HepG2 (cell line): ENCODE data around the gene CHMP1B. TPM values are rescaled to one million over a fixed set of nuclear protein-coding genes. Genes with fewer than 3 reads are reported as not detected.

Source experiments
- ATAC-seq: fragments of 200-7000 bp; cut with Tn5 transposase; 3 replicates; pipeline ENCODE4 v1.9.1; 2020; ENCODE audit warnings: mild to moderate bottlenecking, moderate library complexity
- BruUV-seq: library from RNA; stranded (reverse); fragments of 400-500 nt; replicated peaks from 2 replicates; lab custom pipeline; 2021; lab: Mats Ljungman, UMichigan
- CTCF ChIA-PET: fragments of 300-600 bp; formaldehyde crosslinking; extraction: SDS; loops from one replicate; lab custom pipeline; 2021; ENCODE audit warnings: low total read pairs, inconsistent platforms, low intra/inter-chr PET ratio; lab: Yijun Ruan, JAX
- POLR2A ChIA-PET: fragments of 350-600 bp; sonication (Branson Sonifier 250); formaldehyde crosslinking; loops from one replicate; lab custom pipeline; 2020; ENCODE audit warnings: antibody characterized with exemption, inconsistent platforms; lab: Yijun Ruan, JAX
- DNase-seq: peaks from one replicate; pipeline ENCODE4 v3.0.0-alpha.2; 2015; ENCODE audit warnings: low spot score
- FAIRE-seq: peaks from 3 replicates; lab custom pipeline; 2011; peaks lifted over from hg19 to GRCh38; lab: Jason Lieb, UNC
- H2AFZ ChIP-seq: one replicate; pipeline ENCODE4 v1.6.1; 2011; ENCODE audit warnings: low read length, inconsistent platforms
- H3K27ac ChIP-seq: fragments of 300-600 bp; 3 replicates; pipeline ENCODE4 v1.8.0; 2011; ENCODE audit warnings: mixed run types, mild to moderate bottlenecking, mixed read lengths, low read length, inconsistent platforms; ENCODE audit not compliant: insufficient read depth; ENCODE audit errors: extremely low read length
- H3K27me3 ChIP-seq, 2 experiments: fragments of 200-600 bp in 1 of 2; 2 replicates in 1 of 2; 3 replicates in 1 of 2; pipeline versions ENCODE4 v1.6.0 to v1.8.0; 2011; ENCODE audit warnings: low read length in 2 of 2, mild to moderate bottlenecking in 2 of 2, moderate library complexity in 2 of 2, inconsistent platforms in 1 of 2; ENCODE audit not compliant: insufficient read depth in 2 of 2, control insufficient read depth in 1 of 2
- H3K36me3 ChIP-seq, 2 experiments: fragments of 200-600 bp in 1 of 2; replicated peaks in 1 of 2; 2 replicates in 1 of 2; 3 replicates in 1 of 2; pipeline versions ENCODE4 v1.5.1 to v1.8.0; 2011; ENCODE audit warnings: low read length in 2 of 2, inconsistent platforms in 1 of 2; ENCODE audit not compliant: insufficient read depth in 2 of 2, control insufficient read depth in 1 of 2
- H3K4me1 ChIP-seq: 2 replicates; pipeline ENCODE4 v1.5.1; 2012; ENCODE audit warnings: low read length, inconsistent platforms; ENCODE audit not compliant: insufficient read depth
- H3K4me2 ChIP-seq: 2 replicates; pipeline ENCODE4 v1.6.0; 2011; ENCODE audit warnings: low read depth, low read length, inconsistent platforms
- H3K4me3 ChIP-seq, 3 experiments: fragments of 200-600 bp in 1 of 3; sonication (generic), shearing (Covaris generic) in 1 of 3; replicated peaks in 1 of 3; 2 replicates each; pipeline ENCODE4 v1.5.1; 2011 to 2016; ENCODE audit warnings: low read length in 3 of 3, inconsistent platforms in 2 of 3, low read depth in 2 of 3, mild to moderate bottlenecking in 2 of 3, control low read depth in 1 of 3, mixed read lengths in 1 of 3; ENCODE audit not compliant: insufficient read depth in 1 of 3
- H3K79me2 ChIP-seq: one replicate; pipeline ENCODE4 v1.6.1; 2011; ENCODE audit warnings: low read length, inconsistent platforms; ENCODE audit not compliant: insufficient read depth
- H3K9ac ChIP-seq: 2 replicates; pipeline ENCODE4 v1.6.0; 2011; ENCODE audit warnings: mild to moderate bottlenecking, low read depth, low read length, inconsistent platforms; ENCODE audit not compliant: insufficient read depth
- H3K9me3 ChIP-seq: 2 replicates; pipeline ENCODE4 v1.5.1; 2012; ENCODE audit warnings: mild to moderate bottlenecking, low read length
- H4K20me1 ChIP-seq: 2 replicates; pipeline ENCODE4 v1.6.0; 2011; ENCODE audit warnings: inconsistent platforms, mild to moderate bottlenecking, low read length, moderate library complexity; ENCODE audit not compliant: insufficient read depth
- CBX2 ChIP-seq, 2 experiments: fragments of 200-600 bp in 1 of 2; sonication (generic); formaldehyde crosslinking in 1 of 2; IDR thresholded peaks; 2 replicates each; pipeline versions ENCODE4 v1.7.0 to v1.8.1; 2018 to 2022; ENCODE audit warnings: low read depth in 2 of 2, low read length in 1 of 2, mild to moderate bottlenecking in 1 of 2, missing genetic modification reagents in 1 of 2
- CCDC6 ChIP-seq: sonication (generic); formaldehyde crosslinking; IDR thresholded peaks from 2 replicates; pipeline ENCODE4 v1.8.1; 2022; ENCODE audit warnings: mild to moderate bottlenecking, missing genetic modification reagents, moderate library complexity
- GFI1 ChIP-seq: sonication (generic); formaldehyde crosslinking; IDR thresholded peaks from 2 replicates; pipeline ENCODE4 v1.5.0; 2020; ENCODE audit warnings: missing genetic modification reagents, mild to moderate bottlenecking, borderline replicate concordance
- HDAC2 ChIP-seq: sonication (generic); formaldehyde crosslinking; IDR thresholded peaks from 2 replicates; pipeline ENCODE4 v1.4.0; 2020; ENCODE audit warnings: missing genetic modification reagents
- MEIS1 ChIP-seq: sonication (generic); formaldehyde crosslinking; IDR thresholded peaks from 2 replicates; pipeline ENCODE4 v1.9.0; 2021; ENCODE audit warnings: mild to moderate bottlenecking, missing genetic modification reagents, moderate library complexity, borderline replicate concordance
- NAIF1 ChIP-seq: sonication (generic); formaldehyde crosslinking; IDR thresholded peaks from 2 replicates; pipeline ENCODE4 v1.5.0; 2020; ENCODE audit warnings: mild to moderate bottlenecking, missing genetic modification reagents, borderline replicate concordance
- STAG1 ChIP-seq: sonication (generic); formaldehyde crosslinking; IDR thresholded peaks from 2 replicates; pipeline ENCODE4 v1.4.0; 2020; ENCODE audit warnings: missing genetic modification reagents
- UBTF ChIP-seq: sonication (generic); formaldehyde crosslinking; IDR thresholded peaks from 2 replicates; pipeline ENCODE4 v1.4.0; 2020; ENCODE audit warnings: mild to moderate bottlenecking, missing genetic modification reagents
- ZNF12 ChIP-seq: sonication (generic); formaldehyde crosslinking; IDR thresholded peaks from 2 replicates; pipeline ENCODE4 v1.5.0; 2020; ENCODE audit warnings: missing genetic modification reagents
- ZNF234 ChIP-seq: sonication (generic); formaldehyde crosslinking; conservative IDR thresholded peaks from 2 replicates; pipeline ENCODE4 v1.5.1; 2020; ENCODE audit warnings: mild to moderate bottlenecking, missing genetic modification reagents
- ZNF496 ChIP-seq: sonication (generic); formaldehyde crosslinking; IDR thresholded peaks from 2 replicates; pipeline ENCODE4 v1.8.1; 2023; ENCODE audit warnings: mild to moderate bottlenecking, moderate library complexity, missing genetic modification reagents; ENCODE audit not compliant: insufficient replicate concordance
- ZNF563 ChIP-seq: sonication (generic); formaldehyde crosslinking; IDR thresholded peaks from 2 replicates; pipeline ENCODE4 v1.8.0; 2022; ENCODE audit warnings: mild to moderate bottlenecking, moderate library complexity, missing genetic modification reagents
- ZNF598 ChIP-seq: sonication (generic); formaldehyde crosslinking; IDR thresholded peaks from 2 replicates; pipeline ENCODE4 v1.5.1; 2020; ENCODE audit warnings: mild to moderate bottlenecking, missing genetic modification reagents, borderline replicate concordance
- ZNF616 ChIP-seq: sonication (generic); formaldehyde crosslinking; IDR thresholded peaks from 2 replicates; pipeline ENCODE4 v1.5.0; 2020; ENCODE audit warnings: low read depth, mild to moderate bottlenecking, missing genetic modification reagents
- ZNF878 ChIP-seq: sonication (generic); formaldehyde crosslinking; IDR thresholded peaks from 2 replicates; pipeline ENCODE4 v1.8.1; 2023; ENCODE audit warnings: mild to moderate bottlenecking, missing genetic modification reagents, moderate library complexity
- WGBS: methylation state at CpG from one replicate; pipeline ENCODE4 v1.1.6; 2017; ENCODE audit warnings: low lambda C conversion rate; 5-methylcytosine and 5-hydroxymethylcytosine counted together
- in situ Hi-C: cut with HindIII; loops from 2 replicates; pipeline ENCODE4 v1.10.0; 2017; ENCODE audit warnings: low pct_unique_long_range_greater_than_20kb; ENCODE audit not compliant: extremely low pct_ligation_motif_present
- intact Hi-C: fragments of 100-400 bp; cut with micrococcal nuclease; formaldehyde crosslinking; loops from one replicate; pipeline ENCODE4 v1.10.0; 2022; ENCODE audit not compliant: unreplicated experiment
- polyA plus RNA-seq, 8 experiments: library from polyadenylated mRNA; depleted of rRNA in 3 of 8; stranded (reverse) in 7 of 8; unstranded in 1 of 8; fragments of >200 nt; fragmentation: Illumina TruSeq in 4 of 8; extraction: Trizol in 4 of 8; gene quantifications; 2 replicates each; pipeline versions ENCODE4 v1.2.1 to v1.2.3, GENCODE V29; 2011 to 2016; ENCODE audit warnings: low read depth in 4 of 8, missing spikeins in 1 of 8, mixed read lengths in 1 of 8; ENCODE audit not compliant: insufficient read depth in 1 of 8
- total RNA-seq, 5 experiments: library from RNA; depleted of rRNA; stranded (reverse); fragments of >200 nt; fragmentation: Illumina TruSeq; extraction: Trizol; gene quantifications; 2 replicates each; pipeline ENCODE4 v1.2.3, GENCODE V29; 2016; ENCODE audit warnings: low read depth in 1 of 5
- TF ChIP-seq, protein P1 (sequence below), 2 experiments: fragments of 450-650 bp in 1 of 2; sonication (generic) in 1 of 2; formaldehyde crosslinking; IDR thresholded peaks; 2 replicates each; pipeline versions ENCODE4 v1.5.0 to v1.8.0; 2020 to 2022; ENCODE audit warnings: mild to moderate bottlenecking in 1 of 2, missing genetic modification reagents in 1 of 2
- TF ChIP-seq, protein P2 (sequence below): sonication (generic); formaldehyde crosslinking; IDR thresholded peaks from 2 replicates; pipeline ENCODE4 v1.8.0; 2022; ENCODE audit warnings: missing genetic modification reagents, low read depth, mild to moderate bottlenecking, borderline replicate concordance
- TF ChIP-seq, protein P3 (sequence below): sonication (generic); formaldehyde crosslinking; IDR thresholded peaks from 2 replicates; pipeline ENCODE4 v1.4.0; 2020; ENCODE audit warnings: missing genetic modification reagents

CHMP1B gene
- total and polyA plus RNA-seq, 2 of the 13 experiments (the other 11 are each of a cell fraction or from before 2014, with no cell fraction given), result 18.8 to 20.2 TPM

GRCh38 chr18:11851806-11852337 lies 659 bp downstream of the CHMP1B start:
- ChIA-PET POLR2A (interaction anchor here (0.8 to 1.1 kb wide), 2 partner anchors 12 to 143 kb away, joined by 4 to 9 read pairs; no protein-coding TSS in a partner anchor), CTCF (no interaction called here)
- FAIRE-seq (no peak), DNase-seq (peak; percentile 12), ATAC-seq (peak; percentile 50)
- Histone ChIP-seq H2AFZ (no peak overlapping the region), H3K9me3 (no peaks in the 10 kb centered on the region), H3K4me3 (peak overlapping the region; percentile 68 to 93 (median 83)), H3K4me1 (peaks cover 55% of the 10 kb centered on the region), H3K36me3 (no peaks in the 10 kb centered on the region), H4K20me1 (no peaks in the 10 kb centered on the region), H3K27me3 (no peaks in the 10 kb centered on the region; a peak in 1 of 5 replicates), H3K9ac (peak overlapping the region; percentile 91), H3K79me2 (peaks cover 27% of the 10 kb centered on the region), H3K27ac (peak overlapping the region; percentile 80), H3K4me2 (peak overlapping the region; percentile 96)
- intact Hi-C loops, result loop anchor here (1.0 to 10.0 kb wide), 4 partner anchors 12 to 143 kb away; partner anchors contain the start of gene MPPE1
- in situ Hi-C loops, result no loop called here
- TSS peak; percentile 89 for BruUV-seq
- 7% methylated on average over 2 of the region's 23 CpGs for WGBS
- TF ChIP-seq ZNF598 (0 out of 2 replicates have a peak, but pooled peaks have one; percentile 57), NAIF1 (CRISPR knock-in tag) (0 out of 2 replicates have a peak, but pooled peaks have one; percentile 3), ZNF234 (CRISPR knock-in tag) (0 out of 2 replicates have a peak, but pooled peaks have one; percentile 7), ZNF563 (CRISPR knock-in tag) (peak; percentile 7; the same call in 1 of the 2 replicates), ZNF878 (CRISPR knock-in tag) (0 out of 2 replicates have a peak, but pooled peaks have one; percentile 50), HDAC2 (CRISPR knock-in tag) (no peak), MEIS1 (0 out of 2 replicates have a peak, but pooled peaks have one; percentile 35), UBTF (CRISPR knock-in tag) (peak; percentile 35; the same call in 1 of the 2 replicates), GFI1 (0 out of 2 replicates have a peak, but pooled peaks have one; percentile 16), STAG1 (no peak), ZNF616 (CRISPR knock-in tag) (no peak), CCDC6 (CRISPR knock-in tag) (0 out of 2 replicates have a peak, but pooled peaks have one; percentile 28), ZNF12 (CRISPR knock-in tag) (peak; percentile 12; the same call in 1 of the 2 replicates), ZNF496 (CRISPR knock-in tag) (no peak), CBX2 (IDR thresholded peaks at IDR 0.05; ENCODE audit: low read depth, low read length) (no peak), CBX2 (CRISPR knock-in tag; IDR thresholded peaks at IDR 0.05; ENCODE audit: low read depth) (no peak)
- TF ChIP-seq, protein P1, sequence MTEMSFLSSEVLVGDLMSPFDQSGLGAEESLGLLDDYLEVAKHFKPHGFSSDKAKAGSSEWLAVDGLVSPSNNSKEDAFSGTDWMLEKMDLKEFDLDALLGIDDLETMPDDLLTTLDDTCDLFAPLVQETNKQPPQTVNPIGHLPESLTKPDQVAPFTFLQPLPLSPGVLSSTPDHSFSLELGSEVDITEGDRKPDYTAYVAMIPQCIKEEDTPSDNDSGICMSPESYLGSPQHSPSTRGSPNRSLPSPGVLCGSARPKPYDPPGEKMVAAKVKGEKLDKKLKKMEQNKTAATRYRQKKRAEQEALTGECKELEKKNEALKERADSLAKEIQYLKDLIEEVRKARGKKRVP (CRISPR knock-in tag; IDR thresholded peaks at IDR 0.05), result no peak
- TF ChIP-seq, protein P2, sequence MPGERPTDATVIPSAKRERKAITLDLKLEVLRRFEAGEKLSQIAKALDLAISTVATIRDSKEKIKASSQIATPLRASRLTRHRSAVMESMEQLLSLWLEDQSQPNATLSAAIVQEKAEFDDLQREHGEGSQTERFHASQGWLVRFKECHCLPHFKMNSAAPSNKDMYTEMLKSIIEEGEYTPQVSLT (CRISPR knock-in tag), result no peak
- TF ChIP-seq, protein P3, sequence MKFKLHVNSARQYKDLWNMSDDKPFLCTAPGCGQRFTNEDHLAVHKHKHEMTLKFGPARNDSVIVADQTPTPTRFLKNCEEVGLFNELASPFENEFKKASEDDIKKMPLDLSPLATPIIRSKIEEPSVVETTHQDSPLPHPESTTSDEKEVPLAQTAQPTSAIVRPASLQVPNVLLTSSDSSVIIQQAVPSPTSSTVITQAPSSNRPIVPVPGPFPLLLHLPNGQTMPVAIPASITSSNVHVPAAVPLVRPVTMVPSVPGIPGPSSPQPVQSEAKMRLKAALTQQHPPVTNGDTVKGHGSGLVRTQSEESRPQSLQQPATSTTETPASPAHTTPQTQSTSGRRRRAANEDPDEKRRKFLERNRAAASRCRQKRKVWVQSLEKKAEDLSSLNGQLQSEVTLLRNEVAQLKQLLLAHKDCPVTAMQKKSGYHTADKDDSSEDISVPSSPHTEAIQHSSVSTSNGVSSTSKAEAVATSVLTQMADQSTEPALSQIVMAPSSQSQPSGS (CRISPR knock-in tag), result no peak
